Peyer's patch (tissue), 4 donors: ENCODE results near the gene TMEM150A.

Experiments
- CTCF ChIP-seq, 6 experiments: fragments of 450-650 bp in 4 of 6; fragments of 200-600 bp in 2 of 6; sonication (generic) in 1 of 6; IDR thresholded peaks; one replicate each; pipeline ENCODE4 v1.5.1; 2017 to 2019; ENCODE audit warnings: antibody characterized with exemption in 6 of 6, mild to moderate bottlenecking in 3 of 6, moderate library complexity in 1 of 6
- POLR2A ChIP-seq, 2 donors: fragments of 450-650 bp; IDR thresholded peaks; one replicate each; pipeline ENCODE4 v1.5.1; 2017; ENCODE audit warnings: antibody characterized with exemption in 2 of 2, mild to moderate bottlenecking in 2 of 2, moderate library complexity in 2 of 2

GRCh38 chr2:85596486-85597143, 5.9 kb downstream of the TMEM150A start:
- TF ChIP-seq CTCF (IDR thresholded peaks at IDR 0.05) = no peak
- no peak for TF ChIP-seq POLR2A (IDR thresholded peaks at IDR 0.05)
